Pons (tissue), 1 donor: ENCODE results near the gene TRIM10.

Source experiments
- DNase-seq: peaks from one replicate; pipeline ENCODE4 v3.0.0-alpha.2; 2016; ENCODE audit warnings: low spot score

Gene TRIM10

GRCh38 chr6:30160785-30161531, at the start of gene TRIM10:
TSS of gene TRIM10 (minus strand) at chr6:30161211. CDS start at chr6:30160858, 353 bp downstream.
- DNase-seq: no peak

- DNase-seq: no peak
Measured at GRCh38 chr6:30207619-30208295, 46.7 kb upstream of the TRIM10 start.

- no peak for DNase-seq
Measured at GRCh38 chr6:30206799-30207618, 46.0 kb upstream of the TRIM10 start.

GRCh38 chr6:30206152-30206551, 45.1 kb upstream of the TRIM10 start:
- DNase-seq: no peak

- DNase-seq: peak; percentile 61
Measured at GRCh38 chr6:30204116-30204515, 43.1 kb upstream of the TRIM10 start.

- DNase-seq: no peak
Measured at GRCh38 chr6:30202366-30202765, 41.4 kb upstream of the TRIM10 start.

GRCh38 chr6:30200551-30201281, 39.7 kb upstream of the TRIM10 start:
- DNase-seq: no peak

- no peak for DNase-seq
Measured at GRCh38 chr6:30198166-30199084, 37.4 kb upstream of the TRIM10 start.

- no peak for DNase-seq
Measured at GRCh38 chr6:30196376-30196775, 35.4 kb upstream of the TRIM10 start.

- DNase-seq: no peak
Measured at GRCh38 chr6:30195951-30196350, 34.9 kb upstream of the TRIM10 start.

- no peak for DNase-seq
Measured at GRCh38 chr6:30194797-30195690, 34.0 kb upstream of the TRIM10 start.

- no peak for DNase-seq
Measured at GRCh38 chr6:30192076-30192475, 31.1 kb upstream of the TRIM10 start.

- DNase-seq: no peak
Measured at GRCh38 chr6:30188541-30188940, 27.5 kb upstream of the TRIM10 start.

GRCh38 chr6:30185846-30186484, 25.0 kb upstream of the TRIM10 start:
- DNase-seq: no peak

- no peak for DNase-seq
Measured at GRCh38 chr6:30184417-30185031, 23.5 kb upstream of the TRIM10 start.

- DNase-seq: no peak
Measured at GRCh38 chr6:30180145-30180544, 19.1 kb upstream of the TRIM10 start.

GRCh38 chr6:30178837-30179236, 17.8 kb upstream of the TRIM10 start:
- no peak for DNase-seq

GRCh38 chr6:30175765-30176164, 14.8 kb upstream of the TRIM10 start:
- no peak for DNase-seq

- DNase-seq: no peak
Measured at GRCh38 chr6:30172681-30173080, 11.7 kb upstream of the TRIM10 start.
